HG03575 (cell line): ENCODE measurements around the gene ABCA8.
"Not testable (repeated sequence)": the region's sequence is repeated elsewhere in the genome, so short reads cannot be mapped to it uniquely, and the experiment has no call there.

Experiments
- ATAC-seq: cut with Tn5 transposase; IDR thresholded peaks from one replicate; pipeline ENCODE4 v1.9.1; 2021; ENCODE audit not compliant: unreplicated experiment, insufficient number of reproducible peaks, low FRiP score; ENCODE audit errors: extremely low read depth

ABCA8 gene

DNA sequence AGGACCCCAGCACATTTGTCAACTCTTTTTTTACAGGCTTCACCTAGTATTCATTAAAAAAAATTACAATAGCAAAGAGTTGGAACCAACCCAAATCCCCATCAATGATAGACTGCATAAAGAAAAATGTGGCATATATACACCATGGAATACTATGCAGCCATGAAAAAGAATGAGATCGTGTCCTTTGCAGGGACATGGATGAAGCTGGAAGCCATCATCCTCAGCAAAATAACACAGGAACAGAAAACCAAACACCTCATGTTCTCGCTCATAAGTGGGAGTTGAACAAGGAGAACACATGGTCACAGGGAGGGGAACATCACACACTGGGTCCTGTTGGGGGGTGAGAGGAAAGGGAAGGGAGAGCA, 11.4 kb downstream of the ABCA8 start:
- ATAC-seq = not testable (repeated sequence)

DNA sequence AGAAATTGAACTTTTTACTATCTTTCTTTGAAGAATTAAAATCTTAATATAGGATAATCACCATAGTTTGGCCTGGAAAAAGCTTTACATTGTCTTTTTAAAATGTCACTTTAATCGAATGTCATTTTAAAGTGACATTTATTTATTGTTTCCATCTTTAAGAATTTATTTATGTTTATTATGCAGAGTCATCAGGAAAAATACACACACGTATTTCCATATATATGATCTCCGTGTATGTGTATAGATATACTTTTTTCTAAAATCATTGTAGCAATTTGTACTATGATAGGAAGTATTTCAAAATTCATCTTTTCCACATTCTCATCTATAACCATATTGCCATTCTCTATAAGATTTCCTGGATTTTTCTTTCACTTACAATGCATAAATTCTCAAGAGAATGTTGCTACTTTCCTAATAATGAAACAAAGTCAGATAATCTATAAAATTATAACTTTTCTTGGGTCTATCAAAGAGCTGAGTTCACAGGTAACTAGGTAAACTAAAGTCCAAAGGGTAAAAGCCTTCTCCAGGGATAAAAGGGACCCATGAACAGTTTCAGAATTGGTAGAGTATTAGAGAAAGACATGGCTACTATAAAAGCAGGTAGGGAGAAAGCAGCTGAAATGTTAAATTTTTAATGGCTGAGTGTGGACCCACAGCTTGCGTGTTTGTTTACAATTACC, 11.9 kb downstream of the ABCA8 start:
- ATAC-seq = no peak

DNA sequence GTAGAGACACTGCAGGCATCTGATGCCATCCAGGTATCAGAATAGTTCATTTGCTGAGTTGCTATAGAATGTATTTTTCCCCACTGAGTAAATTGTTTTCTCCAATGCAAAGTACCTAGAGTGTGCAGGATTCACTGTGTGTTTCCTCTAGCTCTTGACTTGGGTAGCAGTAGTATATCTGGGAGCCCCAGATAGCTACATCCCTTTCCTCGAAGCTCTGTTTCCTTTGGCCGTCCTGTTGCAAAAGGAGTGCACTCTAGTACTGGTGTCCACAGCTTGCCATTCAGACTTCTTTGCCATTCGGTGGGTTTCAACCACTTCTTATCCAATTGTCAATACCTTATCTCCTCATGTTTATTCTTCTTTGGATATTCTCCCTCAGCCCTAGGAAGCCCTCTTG, 12.8 kb downstream of the ABCA8 start:
- no peak for ATAC-seq

GRCh38 chr17:68941761-68942160, 13.4 kb downstream of the ABCA8 start:
- ATAC-seq = no peak

- ATAC-seq = no peak
Observed at GRCh38 chr17:68939195-68939594, 16.0 kb downstream of the ABCA8 start.

DNA sequence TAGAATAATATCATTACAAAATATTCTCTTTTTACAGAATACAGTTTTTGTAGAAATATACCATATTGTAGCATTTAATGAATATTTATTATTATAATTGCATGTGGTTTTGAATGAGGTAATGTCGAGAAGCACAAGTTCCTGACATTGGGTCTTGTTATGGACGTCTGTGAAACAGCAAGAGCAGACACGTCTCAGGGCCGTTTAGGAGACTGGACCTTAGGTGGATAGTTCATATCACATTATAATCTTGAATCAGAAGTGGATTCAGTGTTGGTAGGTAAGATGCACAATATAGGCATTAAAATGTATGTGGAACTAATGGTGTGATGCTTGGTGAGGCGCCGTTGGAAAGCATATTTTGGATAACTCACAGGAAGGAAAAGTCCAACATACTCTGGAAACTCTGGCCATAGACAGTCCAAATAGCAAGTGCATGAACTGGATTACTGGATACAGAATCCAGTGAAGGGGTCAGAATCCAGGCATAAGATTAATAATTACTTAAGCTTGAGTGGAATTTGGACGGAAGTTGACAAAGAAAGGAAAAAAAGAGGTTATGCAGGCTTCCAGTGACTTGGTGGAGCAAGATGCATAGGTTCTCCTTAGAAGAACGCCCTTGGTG, 17.2 kb downstream of the ABCA8 start:
- ATAC-seq = no peak

DNA sequence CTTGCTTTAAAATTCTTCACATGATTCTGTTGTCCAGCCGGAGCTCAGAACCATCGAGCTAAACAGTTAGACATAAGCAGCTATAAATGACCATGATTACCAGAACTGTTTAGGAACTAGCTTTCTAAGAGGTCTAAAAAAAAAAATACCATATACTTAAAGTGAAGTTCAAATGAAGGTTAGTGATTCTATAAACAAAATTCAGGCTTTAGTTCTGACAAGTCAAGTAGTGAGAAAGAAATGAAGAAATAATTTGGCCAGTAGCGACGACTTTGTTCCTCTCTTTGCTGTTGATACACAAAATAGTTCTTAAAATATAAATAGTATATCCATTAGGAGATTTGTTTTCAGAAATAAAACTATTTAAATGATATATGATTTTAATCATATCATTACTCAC, 27.7 kb downstream of the ABCA8 start:
- no peak for ATAC-seq

DNA sequence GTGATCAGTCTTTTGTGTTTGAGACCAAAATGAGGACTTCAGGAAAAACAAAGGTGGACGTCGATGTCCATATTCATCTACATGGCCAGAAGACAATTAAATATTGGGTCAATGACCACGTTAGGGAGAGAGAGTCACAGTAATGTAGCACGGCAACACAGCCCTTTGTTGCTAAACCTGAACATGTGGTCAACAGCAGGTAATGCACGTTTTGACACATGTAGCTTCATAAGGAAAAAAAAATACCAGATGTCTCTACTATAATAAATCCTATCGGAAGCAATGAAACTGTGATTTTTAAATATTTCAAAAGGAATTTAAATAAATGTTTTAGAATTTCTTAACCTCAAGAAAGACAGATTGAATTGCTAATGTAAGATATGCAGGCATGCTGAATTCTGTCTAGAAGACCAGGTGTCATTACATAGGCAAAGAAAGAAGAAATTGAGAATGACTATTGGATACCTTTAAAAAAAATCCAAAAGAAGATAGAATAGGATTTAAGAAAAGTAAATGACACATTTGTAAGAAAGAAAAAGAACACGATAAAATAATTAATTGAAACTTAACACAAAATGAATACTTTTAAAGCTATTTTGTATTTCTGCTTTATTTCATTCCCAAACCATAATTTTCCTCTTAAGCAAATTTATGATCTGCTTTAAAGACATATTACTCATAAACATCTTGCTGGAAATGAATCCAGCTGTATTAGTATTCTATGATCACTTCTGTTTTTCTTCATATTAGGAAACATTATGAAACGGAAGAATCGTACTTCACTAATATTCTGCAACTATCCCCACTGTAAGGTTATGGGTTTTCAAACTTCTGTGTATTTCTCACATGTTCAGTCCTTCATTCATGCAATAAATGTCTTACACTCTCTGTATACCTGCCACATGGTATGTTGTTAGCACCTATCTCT, 30.1 kb downstream of the ABCA8 start:
- no peak for ATAC-seq

DNA sequence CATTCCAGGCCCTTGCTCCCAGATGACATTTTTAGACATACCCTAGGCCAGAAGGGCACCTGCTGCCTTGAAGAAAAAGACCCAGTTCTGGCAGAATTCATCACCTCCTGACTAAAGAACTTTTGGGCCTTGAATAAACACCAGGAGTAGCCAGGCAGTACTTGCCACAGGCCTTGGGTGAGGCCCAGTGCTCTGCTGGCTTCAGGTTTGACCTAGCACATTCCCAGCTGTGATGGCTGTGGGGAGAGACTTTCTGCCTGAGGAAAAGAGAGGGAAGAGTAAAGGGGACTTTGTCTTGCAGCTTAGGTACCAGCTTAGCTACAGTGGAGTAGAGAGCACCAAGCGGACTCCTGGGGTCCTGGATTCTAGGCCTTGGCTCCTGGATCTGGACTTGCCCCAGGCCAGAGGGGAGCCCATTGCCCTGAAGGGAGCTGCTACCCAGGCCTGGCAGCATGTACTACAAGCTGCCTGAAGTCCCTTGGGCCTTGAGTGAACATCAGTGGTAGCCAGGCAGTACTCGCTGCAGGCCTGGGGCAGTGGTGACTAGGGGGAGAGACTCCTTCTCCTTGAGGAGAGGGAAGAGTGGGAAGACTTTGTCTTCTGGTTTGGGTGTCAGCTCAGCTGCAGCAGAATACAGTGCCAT, 44.3 kb downstream of the ABCA8 start:
- ATAC-seq = no peak

- no peak for ATAC-seq
Observed at GRCh38 chr17:68910251-68910705, 44.9 kb downstream of the ABCA8 start.

DNA sequence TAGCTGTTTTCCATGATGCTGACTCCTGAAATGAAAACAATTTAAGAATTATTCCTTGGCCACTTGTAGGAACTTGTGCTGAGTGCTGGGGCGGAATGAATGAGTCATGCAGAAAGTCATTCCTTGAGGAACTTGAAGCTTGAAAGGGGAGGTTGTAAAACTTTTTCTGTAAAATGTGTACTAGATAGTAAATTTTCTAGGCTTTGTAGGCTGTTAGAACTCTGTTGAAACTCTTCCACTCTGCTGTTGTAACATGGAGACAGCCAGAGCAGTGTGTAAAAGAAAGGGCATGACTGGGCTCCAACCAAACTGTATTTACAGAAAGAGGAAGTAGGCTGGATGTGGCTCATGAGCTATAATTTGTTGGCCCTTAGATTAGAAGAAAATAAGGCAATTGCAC, 46.1 kb downstream of the ABCA8 start:
- no peak for ATAC-seq

DNA sequence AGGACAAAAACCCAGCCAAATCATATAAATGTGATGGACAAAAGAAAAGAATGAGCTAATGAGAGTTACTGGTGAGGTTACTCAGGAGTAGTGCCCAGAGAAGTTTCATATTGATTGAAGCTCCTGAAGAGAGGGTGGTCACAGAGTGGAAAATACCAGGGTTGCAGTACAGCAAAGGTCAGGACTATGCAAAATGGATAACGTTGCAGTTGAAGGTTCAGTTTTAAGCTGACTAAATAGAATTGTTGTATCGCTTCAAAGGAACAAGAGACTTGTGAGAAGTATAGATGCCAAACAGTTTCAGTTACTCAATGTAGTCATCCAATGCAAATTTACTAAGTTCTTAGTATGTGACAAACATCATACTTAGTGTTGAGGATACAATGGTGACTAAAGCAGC, 47.1 kb downstream of the ABCA8 start:
- peak; percentile 54 for ATAC-seq

DNA sequence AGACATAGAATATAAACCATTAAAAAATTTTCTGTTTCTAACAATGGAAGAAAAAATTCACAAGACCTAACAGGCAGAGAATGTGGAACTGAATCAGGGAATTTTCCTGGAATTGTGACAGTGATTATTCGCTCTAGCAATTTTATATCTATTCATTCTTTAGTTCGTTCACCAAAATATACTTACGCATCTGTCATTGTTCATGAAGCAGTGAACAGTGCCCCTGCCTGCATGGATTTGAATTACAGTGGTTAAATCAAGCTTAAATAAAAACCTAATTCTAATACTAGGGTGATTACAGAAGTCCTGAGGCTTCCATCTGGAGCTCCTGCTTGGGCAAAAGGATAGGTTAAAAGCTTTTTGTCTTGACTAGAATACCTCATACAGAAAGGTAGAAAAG, 48.6 kb downstream of the ABCA8 start:
- no peak for ATAC-seq

DNA sequence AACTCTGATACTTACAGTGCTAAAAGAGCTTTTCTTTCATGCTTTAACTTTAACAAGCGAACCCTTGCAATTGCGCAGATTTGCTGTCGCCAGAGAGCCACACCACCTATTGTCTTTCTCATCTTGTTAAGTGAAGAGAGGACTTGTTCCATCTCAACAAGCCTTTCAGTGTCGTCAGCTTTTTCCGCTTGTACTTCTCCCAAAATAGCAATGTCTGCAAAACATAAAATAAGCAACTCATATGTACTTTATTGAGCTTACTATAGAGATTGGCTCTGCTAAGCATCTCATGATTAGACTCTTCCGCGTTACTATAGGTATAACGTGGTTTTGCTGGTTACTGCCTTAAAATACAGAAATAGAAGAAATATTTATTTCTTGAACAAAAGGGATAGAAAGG, 51.9 kb downstream of the ABCA8 start:
- ATAC-seq = no peak

- no peak for ATAC-seq
Observed at GRCh38 chr17:68897557-68897956, 57.6 kb downstream of the ABCA8 start.

- ATAC-seq = no peak
Observed at GRCh38 chr17:68892658-68893057, 62.5 kb downstream of the ABCA8 start.

- ATAC-seq = no peak
Observed at GRCh38 chr17:68892193-68892592, 63.0 kb downstream of the ABCA8 start.

DNA sequence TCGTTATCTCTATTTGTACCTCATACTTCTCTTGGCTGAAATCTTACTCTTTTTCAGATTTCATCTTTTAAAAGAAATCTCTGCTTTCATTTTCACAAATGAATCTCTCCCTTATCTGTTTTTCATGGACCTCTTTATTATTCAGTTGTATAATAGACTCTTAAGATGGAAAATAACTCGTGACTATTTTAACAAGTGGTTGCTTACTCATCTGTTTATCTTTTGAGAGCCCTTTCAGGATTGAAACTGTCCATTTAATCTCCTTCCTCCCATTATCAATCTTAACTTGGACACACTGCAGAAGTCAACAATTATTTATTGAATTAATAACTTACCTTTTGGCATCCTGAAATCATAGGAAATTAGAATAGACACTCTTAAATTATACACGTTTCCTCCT, 68.8 kb downstream of the ABCA8 start:
- no peak for ATAC-seq

DNA sequence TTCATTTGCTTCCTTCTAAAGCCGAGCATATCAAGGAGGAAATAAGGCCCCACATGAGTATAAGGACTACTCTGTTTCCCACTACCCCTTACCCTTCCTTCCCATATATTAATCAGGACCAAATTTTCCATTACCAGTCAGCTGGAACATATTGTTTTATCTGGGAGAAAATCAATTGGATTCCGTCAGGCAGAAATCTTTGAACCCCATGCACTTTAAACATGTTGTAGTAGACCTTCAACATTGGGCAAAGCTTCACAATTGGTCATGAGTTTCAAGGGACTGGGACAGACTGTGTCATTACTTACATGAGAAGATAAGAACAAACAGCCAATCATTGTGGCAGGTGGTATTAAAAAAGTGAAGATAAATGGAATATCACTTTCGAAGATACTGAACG, 70.3 kb downstream of the ABCA8 start:
- no peak for ATAC-seq
